Body of pancreas (tissue), 4 donors: Measurements from ENCODE around the gene KIF3A. TPM values are rescaled to one million over a fixed set of nuclear protein-coding genes. Genes with fewer than 3 reads are reported as not detected.

Experiments used
- ATAC-seq: fragments of 150-250 bp; one replicate; pipeline ENCODE4 v1.9.1; 2016
- DNase-seq, 4 donors: peaks; one replicate each; pipeline ENCODE4 v3.0.0-alpha.2; 2019
- H3K27ac ChIP-seq, 4 donors: fragments of 200-600 bp; sonication (generic); 1 replicate in 3 of 4; 2 replicates in 1 of 4; pipeline versions ENCODE4 v1.5.1 to v1.6.1; 2016 to 2019; ENCODE audit warnings: mild to moderate bottlenecking in 1 of 4, mixed read lengths in 1 of 4, moderate library complexity in 1 of 4
- H3K27me3 ChIP-seq, 2 donors: fragments of 200-600 bp; sonication (generic); one replicate each; pipeline ENCODE4 v1.6.0; 2016; ENCODE audit warnings: mild to moderate bottlenecking in 1 of 2
- H3K36me3 ChIP-seq, 2 donors: fragments of 200-600 bp; sonication (generic); replicated peaks in 1 of 2; 2 replicates each; pipeline ENCODE4 v1.5.1; 2016; ENCODE audit warnings: low read depth in 2 of 2; ENCODE audit not compliant: insufficient read depth in 1 of 2
- H3K4me1 ChIP-seq: fragments of 200-600 bp; sonication (generic); one replicate; pipeline ENCODE4 v1.6.0; 2016
- H3K4me3 ChIP-seq, 2 donors: fragments of 200-600 bp; sonication (generic); 1 replicate in 1 of 2; 2 replicates in 1 of 2; pipeline ENCODE4 v1.5.1; 2016 to 2019
- H3K9me3 ChIP-seq, 3 donors: fragments of 200-600 bp; sonication (generic); 1 replicate in 2 of 3; 2 replicates in 1 of 3; pipeline ENCODE4 v1.5.1; 2016
- CTCF ChIP-seq, 7 experiments: fragments of 450-650 bp in 4 of 7; fragments of 200-600 bp in 3 of 7; sonication (generic) in 3 of 7; IDR thresholded peaks; one replicate each; pipeline ENCODE4 v1.5.1; 2016 to 2019; ENCODE audit warnings: antibody characterized with exemption in 7 of 7
- POLR2A ChIP-seq, 3 donors: fragments of 450-650 bp; IDR thresholded peaks; one replicate each; pipeline ENCODE4 v1.6.1; 2016; ENCODE audit warnings: antibody characterized with exemption in 3 of 3, mild to moderate bottlenecking in 2 of 3
- WGBS, 2 donors: methylation state at CpG; one replicate each; pipeline ENCODE4 v1.1.5; 2017; 5-methylcytosine and 5-hydroxymethylcytosine counted together
- intact Hi-C: fragments of 100-400 bp; cut with DNase I; formaldehyde crosslinking; loops from one replicate; pipeline ENCODE4 v1.15.1; 2023
- total RNA-seq, 2 donors: library from RNA; depleted of rRNA; stranded (reverse); fragments of >200 nt; gene quantifications; one replicate each; pipeline ENCODE4 v1.1.0, GENCODE V29; 2016

KIF3A gene
- total RNA-seq, 2 donors from 2014 or later: 5.9 to 8.8 TPM

DNA sequence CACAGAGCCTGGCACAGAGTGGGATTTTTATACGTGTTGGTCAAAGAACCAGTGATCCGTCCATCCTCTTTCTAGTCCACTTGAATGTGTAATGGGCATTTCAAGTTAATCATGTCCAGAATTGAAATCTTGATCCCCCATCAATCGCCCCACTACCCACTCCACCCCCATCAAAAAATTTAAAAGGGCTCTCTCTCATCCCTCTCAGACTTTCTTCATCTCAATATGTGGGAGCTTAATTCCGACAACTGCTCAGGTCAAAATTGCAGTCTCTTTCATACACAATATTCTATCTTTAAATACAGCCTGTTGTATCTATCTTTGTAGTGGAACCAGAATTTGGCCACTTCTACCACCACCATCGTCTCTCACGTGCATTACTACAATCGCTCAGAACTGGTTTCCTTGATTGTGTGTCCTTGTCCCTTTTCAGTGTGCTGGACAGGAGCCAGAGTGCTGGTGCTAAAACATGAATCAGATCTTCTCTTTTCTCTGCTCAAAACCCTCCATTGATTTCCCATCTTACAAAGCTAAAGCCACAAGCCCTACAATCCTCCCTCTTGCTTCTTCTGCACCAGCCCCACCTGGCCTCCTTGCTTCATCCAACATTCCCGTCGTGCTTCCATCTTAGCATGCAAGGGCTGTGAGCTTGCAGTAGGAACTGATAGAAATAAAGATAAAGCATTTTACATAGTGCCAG is 786 bp upstream of the KIF3A start:
- H3K27ac ChIP-seq: peak overlapping the region in 2 of 4 donors; percentile 54 to 75
- intact Hi-C loops: no loop called here
- H3K27me3 ChIP-seq: no peaks in the 10 kb centered on the region
- ATAC-seq (no peak), DNase-seq (peak in 2 of 4 donors; percentile 13 to 19)
- H3K4me1 ChIP-seq: peaks cover 13% of the 10 kb centered on the region
- H3K9me3 ChIP-seq: no peaks in the 10 kb centered on the region
- no peaks in the 10 kb centered on the region for H3K36me3 ChIP-seq
- WGBS, 2 donors: 47 to 55% methylated on average over 9 of the region's 9 CpGs
- no peak overlapping the region for H3K4me3 ChIP-seq
- TF ChIP-seq CTCF (IDR thresholded peaks at IDR 0.05): no peak
- no peak for TF ChIP-seq POLR2A (IDR thresholded peaks at IDR 0.05)

DNA sequence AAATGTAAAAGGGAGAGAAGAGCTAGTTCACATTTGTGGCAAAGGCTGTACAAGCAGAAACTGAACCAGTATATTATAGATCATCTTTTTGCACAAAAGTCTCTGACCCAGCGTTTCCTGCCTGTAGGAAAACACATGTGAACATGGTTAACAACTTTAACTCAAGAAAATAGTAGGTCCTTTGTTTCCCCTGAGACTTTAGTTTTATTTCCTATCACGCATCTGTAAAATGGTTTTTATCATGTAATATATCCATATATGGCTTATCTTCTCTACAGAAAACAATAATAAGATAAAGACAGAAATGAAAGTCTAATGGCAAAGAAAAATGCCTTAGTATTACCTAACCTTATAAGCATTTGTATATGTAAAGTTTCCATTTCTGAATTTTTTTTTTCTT is 2.7 kb downstream of the KIF3A start:
- Histone ChIP-seq H3K36me3 (no peaks in the 10 kb centered on the region), H3K27ac (no peak overlapping the region), H3K27me3 (no peaks in the 10 kb centered on the region), H3K4me1 (peaks cover 13% of the 10 kb centered on the region), H3K9me3 (no peaks in the 10 kb centered on the region), H3K4me3 (no peak overlapping the region)
- WGBS, 2 donors: 66 to 67% methylated on average over 2 of the region's 2 CpGs
- TF ChIP-seq POLR2A (IDR thresholded peaks at IDR 0.05) (no peak), CTCF (IDR thresholded peaks at IDR 0.05) (no peak)
- intact Hi-C loops: no loop called here
- DNase-seq (no peak), ATAC-seq (no peak)

- Histone ChIP-seq H3K27ac (no peak overlapping the region), H3K36me3 (no peaks in the 10 kb centered on the region), H3K4me3 (no peak overlapping the region), H3K9me3 (no peaks in the 10 kb centered on the region), H3K4me1 (peaks cover 13% of the 10 kb centered on the region), H3K27me3 (no peaks in the 10 kb centered on the region)
- TF ChIP-seq CTCF (IDR thresholded peaks at IDR 0.05) (no peak), POLR2A (IDR thresholded peaks at IDR 0.05) (no peak)
- DNase-seq (no peak), ATAC-seq (no peak)
- 75 to 77% methylated on average over 2 of the region's 2 CpGs for WGBS, 2 donors
- intact Hi-C loops: no loop called here
Observed at GRCh38 chr5:132733499-132734148, 3.7 kb downstream of the KIF3A start.

- no peak overlapping the region for H3K27ac ChIP-seq
- H3K4me3 ChIP-seq: no peak overlapping the region
- H3K27me3 ChIP-seq: no peaks in the 10 kb centered on the region
- intact Hi-C loops: no loop called here
- WGBS, 2 donors: 89 to 91% methylated on average over 10 of the region's 10 CpGs
- no peaks in the 10 kb centered on the region for H3K9me3 ChIP-seq
- H3K36me3 ChIP-seq: no peaks in the 10 kb centered on the region
- no peak for ATAC-seq
- no peaks in the 10 kb centered on the region for H3K4me1 ChIP-seq
- no peak for DNase-seq
- TF ChIP-seq POLR2A (IDR thresholded peaks at IDR 0.05): no peak
- no peak for TF ChIP-seq CTCF (IDR thresholded peaks at IDR 0.05)
Observed at GRCh38 chr5:132729896-132730295, 7.5 kb downstream of the KIF3A start.
